Measurements from ENCODE around the gene ANO7. TPM values are rescaled to one million over a fixed set of nuclear protein-coding genes. Genes with fewer than 3 reads are reported as not detected.

The ANO7 gene
- total and polyA plus RNA-seq, 2 of the 13 experiments (the other 11 are each of a cell fraction or from before 2014, with no cell fraction given) = 4.1 to 4.9 TPM

- TF ChIP-seq PATZ1 (CRISPR knock-in tag; IDR thresholded peaks at IDR 0.05) (no peak), SMAD9 (CRISPR knock-in tag; IDR thresholded peaks at IDR 0.05) (no peak), CTCF (CRISPR knock-in tag; IDR thresholded peaks at IDR 0.05) (peak; percentile 18; the same call in 1 of the 2 replicates), CBX2 (IDR thresholded peaks at IDR 0.05; ENCODE audit: low read depth, low read length) (no peak), CBX2 (CRISPR knock-in tag; IDR thresholded peaks at IDR 0.05; ENCODE audit: low read depth) (no peak)
- Histone ChIP-seq H3K27ac (ENCODE audit: extremely low read length, insufficient read depth, low read length) (peak overlapping the region; percentile 57), H3K9ac (ENCODE audit: insufficient read depth, low read depth, low read length) (no peak overlapping the region), H3K79me2 (ENCODE audit: insufficient read depth, low read length) (peaks cover 2% of the 10 kb centered on the region), H3K4me3 (replicated peaks in 1 of 3; ENCODE audit: insufficient read depth in 1 of 3, low read depth in 2 of 3, low read length in 3 of 3) (no peak overlapping the region), H3K9me3 (ENCODE audit: low read length) (no peaks in the 10 kb centered on the region), H2AFZ (ENCODE audit: low read length) (no peak overlapping the region), H4K20me1 (ENCODE audit: insufficient read depth, low read length) (no peaks in the 10 kb centered on the region), H3K27me3 (ENCODE audit: control insufficient read depth in 1 of 2, insufficient read depth in 2 of 2, low read length in 2 of 2) (no peaks in the 10 kb centered on the region), H3K36me3 (replicated peaks in 1 of 2; ENCODE audit: control insufficient read depth in 1 of 2, insufficient read depth in 2 of 2, low read length in 2 of 2) (peaks cover 10 to 14% of the 10 kb centered on the region in 2 experiments), H3K4me1 (ENCODE audit: insufficient read depth, low read length) (peaks cover 32% of the 10 kb centered on the region), H3K4me2 (ENCODE audit: low read depth, low read length) (no peak overlapping the region)
- 83% methylated on average over 10 of the region's 10 CpGs for WGBS (ENCODE audit: low lambda C conversion rate)
- BruUV-seq (replicated peaks) = no TSS peak
- POLR2A ChIA-PET = no interaction called here
- DNase-seq (ENCODE audit: low spot score) = no peak
- peak; percentile 15; the same call in 1 of the 3 replicates for ATAC-seq
- intact Hi-C loops (cut with micrococcal nuclease; ENCODE audit: unreplicated experiment) = no loop called here
- in situ Hi-C loops (cut with HindIII; ENCODE audit: extremely low pct_ligation_motif_present, low pct_unique_long_range_greater_than_20kb) = no loop called here
- CTCF ChIA-PET (ENCODE audit: low intra/inter-chr PET ratio, low total read pairs) = no interaction called here
- no peak for FAIRE-seq
These were observed 48.0 kb upstream of the ANO7 start for GRCh38 chr2:241140445-241140840.
